H9 (cell line): ENCODE data around the gene ABHD17C. TPM values are rescaled to one million over a fixed set of nuclear protein-coding genes. Genes with fewer than 3 reads are reported as not detected.

Source experiments
- DNase-seq: peaks from one replicate; pipeline ENCODE4 v3.0.0-alpha.2; 2017
- H2AFZ ChIP-seq: one replicate; pipeline ENCODE4 v1.6.1; 2013; ENCODE audit warnings: mild to moderate bottlenecking, low read length, control low read depth, moderate library complexity
- H2AK5ac ChIP-seq: 2 replicates; pipeline ENCODE4 v1.6.1; 2013; ENCODE audit warnings: low read length, control low read depth, mixed read lengths; ENCODE audit not compliant: insufficient read length
- H2BK120ac ChIP-seq: one replicate; pipeline ENCODE4 v1.6.1; 2013; ENCODE audit warnings: low read depth, mild to moderate bottlenecking, low read length, control low read depth, inconsistent platforms; ENCODE audit not compliant: poor library complexity, severe bottlenecking
- H2BK12ac ChIP-seq: 2 replicates; pipeline ENCODE4 v1.6.1; 2013; ENCODE audit warnings: low read length, control low read depth, mixed read lengths, low read depth; ENCODE audit not compliant: insufficient read length
- H2BK15ac ChIP-seq: 2 replicates; pipeline ENCODE4 v1.6.1; 2013; ENCODE audit warnings: low read depth, low read length, control low read depth
- H2BK20ac ChIP-seq: one replicate; pipeline ENCODE4 v1.6.1; 2013; ENCODE audit warnings: low read depth, mild to moderate bottlenecking, low read length, control low read depth, inconsistent platforms; ENCODE audit not compliant: poor library complexity, severe bottlenecking
- H2BK5ac ChIP-seq: 2 replicates; pipeline ENCODE4 v1.6.1; 2013; ENCODE audit warnings: low read length, control low read depth, mixed read lengths; ENCODE audit not compliant: insufficient read length
- H3K14ac ChIP-seq: 2 replicates; pipeline ENCODE4 v1.6.1; 2013; ENCODE audit warnings: low read length, control low read depth; ENCODE audit not compliant: insufficient read depth
- H3K18ac ChIP-seq: 2 replicates; pipeline ENCODE4 v1.6.1; 2013; ENCODE audit warnings: low read depth, mild to moderate bottlenecking, mixed read lengths, low read length, control low read depth; ENCODE audit not compliant: insufficient read length
- H3K23ac ChIP-seq: 2 replicates; pipeline ENCODE4 v1.6.1; 2013; ENCODE audit warnings: low read length, control low read depth, mixed read lengths, low read depth; ENCODE audit not compliant: insufficient read length
- H3K23me2 ChIP-seq: 2 replicates; pipeline ENCODE4 v1.6.1; 2013; ENCODE audit warnings: low read depth, mild to moderate bottlenecking, mixed read lengths, low read length, control low read depth; ENCODE audit not compliant: insufficient read length, poor library complexity, severe bottlenecking
- H3K27ac ChIP-seq: 2 replicates; pipeline ENCODE4 v1.5.1; 2013; ENCODE audit warnings: low read length, control low read depth, mixed read lengths, low read depth; ENCODE audit not compliant: insufficient read length
- H3K27me3 ChIP-seq: 2 replicates; pipeline ENCODE4 v1.6.1; 2013; ENCODE audit warnings: low read length, control low read depth, inconsistent platforms; ENCODE audit not compliant: insufficient read depth
- H3K4ac ChIP-seq: 2 replicates; pipeline ENCODE4 v1.6.1; 2013; ENCODE audit warnings: low read depth, mild to moderate bottlenecking, control low read depth, inconsistent platforms, low read length, moderate library complexity
- H3K4me1 ChIP-seq: 2 replicates; pipeline ENCODE4 v1.6.1; 2013; ENCODE audit warnings: low read length, control low read depth, inconsistent platforms; ENCODE audit not compliant: insufficient read depth
- H3K4me2 ChIP-seq: 2 replicates; pipeline ENCODE4 v1.6.1; 2013; ENCODE audit warnings: low read length, control low read depth, mixed read lengths; ENCODE audit not compliant: insufficient read length, insufficient read depth
- H3K56ac ChIP-seq: 2 replicates; pipeline ENCODE4 v1.6.1; 2013; ENCODE audit warnings: low read depth, mild to moderate bottlenecking, mixed read lengths, low read length, control low read depth; ENCODE audit not compliant: insufficient read length
- H3K79me1 ChIP-seq: 2 replicates; pipeline ENCODE4 v1.6.1; 2013; ENCODE audit warnings: low read depth, mild to moderate bottlenecking, moderate library complexity, low read length, control low read depth, inconsistent platforms; ENCODE audit not compliant: insufficient read depth, poor library complexity, severe bottlenecking
- H3K79me2 ChIP-seq: 2 replicates; pipeline ENCODE4 v1.6.1; 2013; ENCODE audit warnings: low read length, control low read depth, inconsistent platforms; ENCODE audit not compliant: insufficient read depth
- H3K9ac ChIP-seq: 2 replicates; pipeline ENCODE4 v1.6.1; 2013; ENCODE audit warnings: low read length, control low read depth, mixed read lengths; ENCODE audit not compliant: insufficient read length; ENCODE audit errors: extremely low read depth
- H3K9me3 ChIP-seq: one replicate; pipeline ENCODE4 v1.6.1; 2013; ENCODE audit warnings: low read depth, low read length, inconsistent platforms; ENCODE audit not compliant: control insufficient read depth
- H3T11ph ChIP-seq: one replicate; pipeline ENCODE4 v1.6.1; 2013; ENCODE audit warnings: mild to moderate bottlenecking, low read length, control low read depth, inconsistent platforms
- H4K20me1 ChIP-seq: one replicate; pipeline ENCODE4 v1.6.1; 2013; ENCODE audit not compliant: control insufficient read depth, insufficient read length, insufficient read depth
- H4K5ac ChIP-seq: 2 replicates; pipeline ENCODE4 v1.6.1; 2013; ENCODE audit warnings: low read depth, mild to moderate bottlenecking, mixed read lengths, low read length, control low read depth; ENCODE audit not compliant: insufficient read length
- H4K8ac ChIP-seq: replicated peaks from 2 replicates; pipeline ENCODE4 v1.6.1; 2013; ENCODE audit warnings: low read length, control low read depth, mixed read lengths, low read depth; ENCODE audit not compliant: insufficient read length
- H4K91ac ChIP-seq: 2 replicates; pipeline ENCODE4 v1.6.1; 2013; ENCODE audit warnings: low read depth, mild to moderate bottlenecking, moderate library complexity, mixed read lengths, low read length, control low read depth; ENCODE audit not compliant: insufficient read length
- H3K27ac Mint-ChIP-seq, 3 experiments: 2 replicates in 2 of 3; 3 replicates in 1 of 3; pipeline ENCODE4 v1.8.0; 2020 to 2021; ENCODE audit warnings: mixed read lengths in 3 of 3, mild to moderate bottlenecking in 1 of 3, moderate library complexity in 1 of 3
- H3K27me3 Mint-ChIP-seq: 2 replicates; pipeline ENCODE4 v1.8.0; 2021; ENCODE audit warnings: low read depth, mild to moderate bottlenecking, moderate library complexity, mixed read lengths
- H3K36me3 Mint-ChIP-seq, 3 experiments: 2 replicates in 2 of 3; 3 replicates in 1 of 3; pipeline ENCODE4 v1.8.0; 2020 to 2021; ENCODE audit warnings: low read depth in 3 of 3, mixed read lengths in 3 of 3; ENCODE audit not compliant: insufficient read depth in 1 of 3
- H3K4me1 Mint-ChIP-seq, 2 experiments: 2 replicates each; pipeline ENCODE4 v1.8.0; 2020; ENCODE audit warnings: mixed read lengths in 2 of 2
- H3K4me3 Mint-ChIP-seq, 2 experiments: 2 replicates in 1 of 2; 3 replicates in 1 of 2; pipeline ENCODE4 v1.8.0; 2020 to 2021; ENCODE audit warnings: mild to moderate bottlenecking in 2 of 2, mixed read lengths in 2 of 2, moderate library complexity in 1 of 2
- H3K9me3 Mint-ChIP-seq, 2 experiments: 2 replicates in 1 of 2; 3 replicates in 1 of 2; pipeline ENCODE4 v1.8.0; 2020; ENCODE audit warnings: mild to moderate bottlenecking in 2 of 2, mixed read lengths in 2 of 2, moderate library complexity in 1 of 2
- WGBS: extraction: QIAGEN DNeasy Blood & Tissue Kit; methylation state at CpG from one replicate; pipeline ENCODE4 v1.1.7; 2013; ENCODE audit warnings: missing lambda C conversion rate, low lambda C conversion rate, mixed read lengths; ENCODE audit not compliant: insufficient read length; ENCODE audit errors: extremely low coverage; 5-methylcytosine and 5-hydroxymethylcytosine counted together
- total RNA-seq: library from RNA; stranded (reverse); gene quantifications from 2 replicates; pipeline ENCODE4 v1.2.1, GENCODE V29; 2021
- TF ChIP-seq, protein P1 (sequence below): fragments of 200-600 bp; sonication (generic); conservative IDR thresholded peaks from 3 replicates; pipeline ENCODE4 v1.8.0; 2021; ENCODE audit warnings: antibody characterized with exemption, mild to moderate bottlenecking

The ABHD17C gene
- total RNA-seq, 1 experiment from 2014 or later = 21.5 TPM

- no peaks in the 10 kb centered on the region for H3K79me2 ChIP-seq
- Mint-ChIP-seq H3K27ac (no peak overlapping the region; a peak in 1 of 7 replicates), H3K4me3 (no peak overlapping the region), H3K27me3 (no peaks in the 10 kb centered on the region), H3K36me3 (peaks cover 22 to 31% (median 27%) of the 10 kb centered on the region in 3 experiments), H3K9me3 (peaks cover 20 to 27% of the 10 kb centered on the region in 2 experiments), H3K4me1 (peaks cover 10 to 18% of the 10 kb centered on the region in 2 experiments)
- no peak overlapping the region for H3K9ac ChIP-seq
- no peaks in the 10 kb centered on the region for H3K23me2 ChIP-seq
- H3K18ac ChIP-seq = no peak overlapping the region
- H2AK5ac ChIP-seq = no peak overlapping the region
- H3K79me1 ChIP-seq = no peaks in the 10 kb centered on the region
- H3K27ac ChIP-seq = no peak overlapping the region
- H3K14ac ChIP-seq = no peak overlapping the region
- no peaks in the 10 kb centered on the region for H3K4me1 ChIP-seq
- H2BK20ac ChIP-seq = no peak overlapping the region
- no peak overlapping the region for H3T11ph ChIP-seq
- no peak overlapping the region for H3K4ac ChIP-seq
- no peak overlapping the region for H2BK5ac ChIP-seq
- H2BK12ac ChIP-seq = no peak overlapping the region
- H3K27me3 ChIP-seq = no peaks in the 10 kb centered on the region
- H4K8ac ChIP-seq = no peak overlapping the region
- H3K23ac ChIP-seq = no peak overlapping the region
- H2BK15ac ChIP-seq = no peak overlapping the region
- no peaks in the 10 kb centered on the region for H4K20me1 ChIP-seq
- peaks cover 7% of the 10 kb centered on the region for H3K9me3 ChIP-seq
- H3K4me2 ChIP-seq = no peak overlapping the region
- H2AFZ ChIP-seq = no peak overlapping the region
- no peak overlapping the region for H4K5ac ChIP-seq
- WGBS = no CpG with 5 or more reads among the region's 4 CpGs
- H2BK120ac ChIP-seq = no peak overlapping the region
- no peak for DNase-seq
- H4K91ac ChIP-seq = no peak overlapping the region
- no peak overlapping the region for H3K56ac ChIP-seq
- TF ChIP-seq, protein P1, sequence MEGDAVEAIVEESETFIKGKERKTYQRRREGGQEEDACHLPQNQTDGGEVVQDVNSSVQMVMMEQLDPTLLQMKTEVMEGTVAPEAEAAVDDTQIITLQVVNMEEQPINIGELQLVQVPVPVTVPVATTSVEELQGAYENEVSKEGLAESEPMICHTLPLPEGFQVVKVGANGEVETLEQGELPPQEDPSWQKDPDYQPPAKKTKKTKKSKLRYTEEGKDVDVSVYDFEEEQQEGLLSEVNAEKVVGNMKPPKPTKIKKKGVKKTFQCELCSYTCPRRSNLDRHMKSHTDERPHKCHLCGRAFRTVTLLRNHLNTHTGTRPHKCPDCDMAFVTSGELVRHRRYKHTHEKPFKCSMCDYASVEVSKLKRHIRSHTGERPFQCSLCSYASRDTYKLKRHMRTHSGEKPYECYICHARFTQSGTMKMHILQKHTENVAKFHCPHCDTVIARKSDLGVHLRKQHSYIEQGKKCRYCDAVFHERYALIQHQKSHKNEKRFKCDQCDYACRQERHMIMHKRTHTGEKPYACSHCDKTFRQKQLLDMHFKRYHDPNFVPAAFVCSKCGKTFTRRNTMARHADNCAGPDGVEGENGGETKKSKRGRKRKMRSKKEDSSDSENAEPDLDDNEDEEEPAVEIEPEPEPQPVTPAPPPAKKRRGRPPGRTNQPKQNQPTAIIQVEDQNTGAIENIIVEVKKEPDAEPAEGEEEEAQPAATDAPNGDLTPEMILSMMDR = no peak
These were observed 32.1 kb downstream of the ABHD17C start for GRCh38 chr15:80727196-80727595.
